Measurements from ENCODE around the gene IL10RB.

- TF ChIP-seq POLR2AphosphoS5 (IDR thresholded peaks at IDR 0.05; ENCODE audit: low read depth, low read length) (no peak), POLR2A (IDR thresholded peaks at IDR 0.05; ENCODE audit: low read depth, low read length) (no peak)
These were observed 30.0 kb downstream of the IL10RB start for GRCh38 chr21:33296156-33296555.

Measured in GM12892 (cell line).